ENCODE results near the gene BLM.

DNA sequence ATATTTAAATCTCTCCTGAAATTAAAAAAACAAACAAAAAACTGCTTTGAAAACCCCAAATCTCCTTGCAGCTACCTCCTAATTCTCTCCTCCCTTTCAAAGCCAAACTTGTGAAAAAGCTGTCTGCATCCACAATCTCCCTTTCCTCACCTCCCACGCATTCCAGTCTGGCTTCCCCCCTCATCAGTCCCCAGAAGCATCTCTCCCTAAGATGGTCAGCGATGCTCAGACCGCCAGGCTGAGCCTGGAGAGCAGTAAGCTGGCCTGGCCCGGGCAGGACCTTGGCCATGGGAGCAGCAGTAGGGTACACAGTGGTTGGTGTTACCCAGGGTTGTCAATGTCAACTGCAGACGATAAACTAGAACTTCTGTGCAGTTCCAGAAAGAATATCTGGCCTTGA is 32.9 kb upstream of the BLM start:
- TF ChIP-seq, protein P1, sequence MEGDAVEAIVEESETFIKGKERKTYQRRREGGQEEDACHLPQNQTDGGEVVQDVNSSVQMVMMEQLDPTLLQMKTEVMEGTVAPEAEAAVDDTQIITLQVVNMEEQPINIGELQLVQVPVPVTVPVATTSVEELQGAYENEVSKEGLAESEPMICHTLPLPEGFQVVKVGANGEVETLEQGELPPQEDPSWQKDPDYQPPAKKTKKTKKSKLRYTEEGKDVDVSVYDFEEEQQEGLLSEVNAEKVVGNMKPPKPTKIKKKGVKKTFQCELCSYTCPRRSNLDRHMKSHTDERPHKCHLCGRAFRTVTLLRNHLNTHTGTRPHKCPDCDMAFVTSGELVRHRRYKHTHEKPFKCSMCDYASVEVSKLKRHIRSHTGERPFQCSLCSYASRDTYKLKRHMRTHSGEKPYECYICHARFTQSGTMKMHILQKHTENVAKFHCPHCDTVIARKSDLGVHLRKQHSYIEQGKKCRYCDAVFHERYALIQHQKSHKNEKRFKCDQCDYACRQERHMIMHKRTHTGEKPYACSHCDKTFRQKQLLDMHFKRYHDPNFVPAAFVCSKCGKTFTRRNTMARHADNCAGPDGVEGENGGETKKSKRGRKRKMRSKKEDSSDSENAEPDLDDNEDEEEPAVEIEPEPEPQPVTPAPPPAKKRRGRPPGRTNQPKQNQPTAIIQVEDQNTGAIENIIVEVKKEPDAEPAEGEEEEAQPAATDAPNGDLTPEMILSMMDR (IDR thresholded peaks at IDR 0.05; ENCODE audit: control extremely low read depth in 1 of 3, insufficient read depth in 1 of 3, low read depth in 1 of 3, low read length in 3 of 3): no peak
- TF ChIP-seq POLR2AphosphoS5 (IDR thresholded peaks at IDR 0.05; ENCODE audit: low read depth, low read length) (no peak), EZH2 (IDR thresholded peaks at IDR 0.05; ENCODE audit: low read depth, low read length, severe bottlenecking) (no peak), EGR1 (IDR thresholded peaks at IDR 0.05; ENCODE audit: borderline replicate concordance, low read depth, low read length) (no peak), TEAD4 (IDR thresholded peaks at IDR 0.05; ENCODE audit: low read depth, low read length) (no peak), RAD21 (IDR thresholded peaks at IDR 0.05 in 1 of 2, conservative IDR thresholded peaks at IDR 0.05 in 1 of 2; ENCODE audit: low read depth in 2 of 2, low read length in 2 of 2) (no peak), SRF (IDR thresholded peaks at IDR 0.05; ENCODE audit: low read depth, low read length) (no peak), RFX5 (IDR thresholded peaks at IDR 0.05; ENCODE audit: borderline replicate concordance, low read depth, low read length) (no peak)
- TF ChIP-seq, protein P2, sequence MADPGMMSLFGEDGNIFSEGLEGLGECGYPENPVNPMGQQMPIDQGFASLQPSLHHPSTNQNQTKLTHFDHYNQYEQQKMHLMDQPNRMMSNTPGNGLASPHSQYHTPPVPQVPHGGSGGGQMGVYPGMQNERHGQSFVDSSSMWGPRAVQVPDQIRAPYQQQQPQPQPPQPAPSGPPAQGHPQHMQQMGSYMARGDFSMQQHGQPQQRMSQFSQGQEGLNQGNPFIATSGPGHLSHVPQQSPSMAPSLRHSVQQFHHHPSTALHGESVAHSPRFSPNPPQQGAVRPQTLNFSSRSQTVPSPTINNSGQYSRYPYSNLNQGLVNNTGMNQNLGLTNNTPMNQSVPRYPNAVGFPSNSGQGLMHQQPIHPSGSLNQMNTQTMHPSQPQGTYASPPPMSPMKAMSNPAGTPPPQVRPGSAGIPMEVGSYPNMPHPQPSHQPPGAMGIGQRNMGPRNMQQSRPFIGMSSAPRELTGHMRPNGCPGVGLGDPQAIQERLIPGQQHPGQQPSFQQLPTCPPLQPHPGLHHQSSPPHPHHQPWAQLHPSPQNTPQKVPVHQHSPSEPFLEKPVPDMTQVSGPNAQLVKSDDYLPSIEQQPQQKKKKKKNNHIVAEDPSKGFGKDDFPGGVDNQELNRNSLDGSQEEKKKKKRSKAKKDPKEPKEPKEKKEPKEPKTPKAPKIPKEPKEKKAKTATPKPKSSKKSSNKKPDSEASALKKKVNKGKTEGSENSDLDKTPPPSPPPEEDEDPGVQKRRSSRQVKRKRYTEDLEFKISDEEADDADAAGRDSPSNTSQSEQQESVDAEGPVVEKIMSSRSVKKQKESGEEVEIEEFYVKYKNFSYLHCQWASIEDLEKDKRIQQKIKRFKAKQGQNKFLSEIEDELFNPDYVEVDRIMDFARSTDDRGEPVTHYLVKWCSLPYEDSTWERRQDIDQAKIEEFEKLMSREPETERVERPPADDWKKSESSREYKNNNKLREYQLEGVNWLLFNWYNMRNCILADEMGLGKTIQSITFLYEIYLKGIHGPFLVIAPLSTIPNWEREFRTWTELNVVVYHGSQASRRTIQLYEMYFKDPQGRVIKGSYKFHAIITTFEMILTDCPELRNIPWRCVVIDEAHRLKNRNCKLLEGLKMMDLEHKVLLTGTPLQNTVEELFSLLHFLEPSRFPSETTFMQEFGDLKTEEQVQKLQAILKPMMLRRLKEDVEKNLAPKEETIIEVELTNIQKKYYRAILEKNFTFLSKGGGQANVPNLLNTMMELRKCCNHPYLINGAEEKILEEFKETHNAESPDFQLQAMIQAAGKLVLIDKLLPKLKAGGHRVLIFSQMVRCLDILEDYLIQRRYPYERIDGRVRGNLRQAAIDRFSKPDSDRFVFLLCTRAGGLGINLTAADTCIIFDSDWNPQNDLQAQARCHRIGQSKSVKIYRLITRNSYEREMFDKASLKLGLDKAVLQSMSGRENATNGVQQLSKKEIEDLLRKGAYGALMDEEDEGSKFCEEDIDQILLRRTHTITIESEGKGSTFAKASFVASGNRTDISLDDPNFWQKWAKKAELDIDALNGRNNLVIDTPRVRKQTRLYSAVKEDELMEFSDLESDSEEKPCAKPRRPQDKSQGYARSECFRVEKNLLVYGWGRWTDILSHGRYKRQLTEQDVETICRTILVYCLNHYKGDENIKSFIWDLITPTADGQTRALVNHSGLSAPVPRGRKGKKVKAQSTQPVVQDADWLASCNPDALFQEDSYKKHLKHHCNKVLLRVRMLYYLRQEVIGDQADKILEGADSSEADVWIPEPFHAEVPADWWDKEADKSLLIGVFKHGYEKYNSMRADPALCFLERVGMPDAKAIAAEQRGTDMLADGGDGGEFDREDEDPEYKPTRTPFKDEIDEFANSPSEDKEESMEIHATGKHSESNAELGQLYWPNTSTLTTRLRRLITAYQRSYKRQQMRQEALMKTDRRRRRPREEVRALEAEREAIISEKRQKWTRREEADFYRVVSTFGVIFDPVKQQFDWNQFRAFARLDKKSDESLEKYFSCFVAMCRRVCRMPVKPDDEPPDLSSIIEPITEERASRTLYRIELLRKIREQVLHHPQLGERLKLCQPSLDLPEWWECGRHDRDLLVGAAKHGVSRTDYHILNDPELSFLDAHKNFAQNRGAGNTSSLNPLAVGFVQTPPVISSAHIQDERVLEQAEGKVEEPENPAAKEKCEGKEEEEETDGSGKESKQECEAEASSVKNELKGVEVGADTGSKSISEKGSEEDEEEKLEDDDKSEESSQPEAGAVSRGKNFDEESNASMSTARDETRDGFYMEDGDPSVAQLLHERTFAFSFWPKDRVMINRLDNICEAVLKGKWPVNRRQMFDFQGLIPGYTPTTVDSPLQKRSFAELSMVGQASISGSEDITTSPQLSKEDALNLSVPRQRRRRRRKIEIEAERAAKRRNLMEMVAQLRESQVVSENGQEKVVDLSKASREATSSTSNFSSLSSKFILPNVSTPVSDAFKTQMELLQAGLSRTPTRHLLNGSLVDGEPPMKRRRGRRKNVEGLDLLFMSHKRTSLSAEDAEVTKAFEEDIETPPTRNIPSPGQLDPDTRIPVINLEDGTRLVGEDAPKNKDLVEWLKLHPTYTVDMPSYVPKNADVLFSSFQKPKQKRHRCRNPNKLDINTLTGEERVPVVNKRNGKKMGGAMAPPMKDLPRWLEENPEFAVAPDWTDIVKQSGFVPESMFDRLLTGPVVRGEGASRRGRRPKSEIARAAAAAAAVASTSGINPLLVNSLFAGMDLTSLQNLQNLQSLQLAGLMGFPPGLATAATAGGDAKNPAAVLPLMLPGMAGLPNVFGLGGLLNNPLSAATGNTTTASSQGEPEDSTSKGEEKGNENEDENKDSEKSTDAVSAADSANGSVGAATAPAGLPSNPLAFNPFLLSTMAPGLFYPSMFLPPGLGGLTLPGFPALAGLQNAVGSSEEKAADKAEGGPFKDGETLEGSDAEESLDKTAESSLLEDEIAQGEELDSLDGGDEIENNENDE (IDR thresholded peaks at IDR 0.05; ENCODE audit: insufficient replicate concordance, low read length): no peak

All from H1 (cell line).